ENCODE results near the gene MYO5B. TPM values are rescaled to one million over a fixed set of nuclear protein-coding genes. Genes with fewer than 3 reads are reported as not detected.
A peak's percentile ranks its signal among the peaks of the same experiment; 100 is the strongest.

MYO5B gene
- total and polyA plus RNA-seq, 4 donors = 0.92 to 20.3 (median 2.9) TPM

GRCh38 chr18:49859021-49859359 is 336.0 kb downstream of the MYO5B start:
- intact Hi-C loops (cut with DNase I) = loop anchor here (2.0 to 5.0 kb wide), 2 partner anchors 297 to 348 kb away; partner anchors contain the start of gene LIPG (in 1 of the 2)
- ATAC-seq (ENCODE audit: low FRiP score) (no peak), DNase-seq (no peak)
- Histone ChIP-seq H3K4me1 (ENCODE audit: control insufficient read depth in 1 of 2, insufficient read depth in 2 of 2, low read length in 2 of 2) (no peaks in the 10 kb centered on the region), H3K4me3 (ENCODE audit: low read length in 2 of 2) (no peak overlapping the region), H3K27ac (ENCODE audit: low read depth in 1 of 2, low read length in 2 of 2) (no peak overlapping the region), H3K36me3 (ENCODE audit: control insufficient read depth in 1 of 2, insufficient read depth in 2 of 2, low read length in 1 of 2) (no peaks in the 10 kb centered on the region), H3K9me3 (ENCODE audit: control insufficient read depth, low read length) (no peaks in the 10 kb centered on the region), H3K27me3 (ENCODE audit: control insufficient read depth in 1 of 2, insufficient read depth in 2 of 2, low read length in 1 of 2) (no peaks in the 10 kb centered on the region)
- WGBS, 2 donors = 65 to 67% methylated on average over 6 of the region's 6 CpGs

DNA sequence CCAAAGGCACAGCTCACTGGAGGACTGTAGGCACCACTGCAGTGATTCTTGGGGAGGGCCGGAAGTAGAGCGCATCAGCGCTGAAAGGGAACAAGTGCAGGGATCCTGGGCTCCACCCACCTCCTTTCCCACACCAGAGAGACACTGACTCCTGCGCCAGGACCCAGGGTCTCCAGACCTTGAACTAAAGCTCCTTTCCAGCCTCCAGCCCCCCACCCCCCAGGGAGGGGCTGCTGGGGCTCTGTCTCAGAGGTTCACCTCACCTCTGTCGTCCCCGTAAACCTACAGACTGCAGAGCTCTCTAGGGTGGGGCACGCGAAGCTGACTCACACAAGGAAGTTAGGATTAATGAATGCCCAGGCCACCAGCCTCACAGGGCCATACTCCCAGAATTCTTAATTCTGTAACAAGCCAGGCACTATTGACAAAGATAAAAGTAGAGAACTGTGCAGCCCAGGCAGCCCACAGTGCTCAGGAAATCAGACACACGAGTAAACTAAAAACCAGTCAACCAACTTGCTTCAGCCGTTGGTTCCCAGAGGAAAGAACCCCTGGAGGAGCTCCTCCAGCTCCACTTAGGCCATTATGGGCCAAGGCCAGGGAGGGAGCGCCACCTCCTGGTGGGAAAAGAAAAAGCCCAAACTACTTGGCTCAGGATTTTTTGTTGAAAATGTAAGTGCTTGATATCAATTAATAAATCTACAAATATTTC is 336.5 kb downstream of the MYO5B start:
- H3K36me3 ChIP-seq (ENCODE audit: control insufficient read depth in 1 of 2, insufficient read depth in 2 of 2, low read length in 1 of 2) = no peaks in the 10 kb centered on the region
- H3K4me1 ChIP-seq (ENCODE audit: control insufficient read depth in 1 of 2, insufficient read depth in 2 of 2, low read length in 2 of 2) = no peaks in the 10 kb centered on the region
- intact Hi-C loops (cut with DNase I) = loop anchor here (2.0 to 5.0 kb wide), 2 partner anchors 296 to 348 kb away; partner anchors contain the start of gene LIPG (in 1 of the 2)
- peak in 1 of 2 donors; percentile 84 for DNase-seq
- no peak overlapping the region for H3K27ac ChIP-seq (ENCODE audit: low read depth in 1 of 2, low read length in 2 of 2)
- no peak overlapping the region for H3K4me3 ChIP-seq (ENCODE audit: low read length in 2 of 2)
- H3K27me3 ChIP-seq (ENCODE audit: control insufficient read depth in 1 of 2, insufficient read depth in 2 of 2, low read length in 1 of 2) = no peaks in the 10 kb centered on the region
- WGBS, 2 donors = 62 to 64% methylated on average over 11 of the region's 11 CpGs
- no peak for ATAC-seq (ENCODE audit: low FRiP score)
- no peaks in the 10 kb centered on the region for H3K9me3 ChIP-seq (ENCODE audit: control insufficient read depth, low read length)

DNA sequence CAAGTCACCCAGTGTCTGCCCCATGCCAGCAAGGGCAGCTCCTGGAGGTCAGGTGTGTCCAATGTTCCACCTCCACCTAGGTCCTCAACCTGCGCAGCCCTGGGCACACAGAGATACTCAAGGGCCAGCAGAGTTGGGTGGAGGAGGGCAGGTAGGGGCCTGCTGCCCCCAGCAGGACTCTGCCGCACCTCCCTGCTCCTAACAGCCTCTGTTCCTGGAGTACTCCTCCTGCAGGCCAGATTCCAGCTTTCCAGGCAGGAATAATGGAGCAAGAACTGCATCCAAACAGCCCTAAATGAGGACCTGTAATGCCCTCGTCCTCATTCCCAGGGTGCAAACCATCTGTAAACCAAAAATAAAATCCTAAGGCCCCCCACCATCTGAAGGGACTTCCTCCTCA is 337.2 kb downstream of the MYO5B start:
- Histone ChIP-seq H3K4me3 (ENCODE audit: low read length in 2 of 2) (no peak overlapping the region), H3K36me3 (ENCODE audit: control insufficient read depth in 1 of 2, insufficient read depth in 2 of 2, low read length in 1 of 2) (no peaks in the 10 kb centered on the region), H3K27ac (ENCODE audit: low read depth in 1 of 2, low read length in 2 of 2) (no peak overlapping the region), H3K4me1 (ENCODE audit: control insufficient read depth in 1 of 2, insufficient read depth in 2 of 2, low read length in 2 of 2) (no peaks in the 10 kb centered on the region), H3K27me3 (ENCODE audit: control insufficient read depth in 1 of 2, insufficient read depth in 2 of 2, low read length in 1 of 2) (no peaks in the 10 kb centered on the region), H3K9me3 (ENCODE audit: control insufficient read depth, low read length) (no peaks in the 10 kb centered on the region)
- no peak for ATAC-seq (ENCODE audit: low FRiP score)
- 86 to 87% methylated on average over 2 to 3 of the region's 3 CpGs for WGBS, 2 donors
- no peak for DNase-seq
- intact Hi-C loops (cut with DNase I) = loop anchor here (2.0 to 5.0 kb wide), 2 partner anchors 295 to 347 kb away; partner anchors contain the start of gene LIPG (in 1 of the 2)

GRCh38 chr18:49856496-49856895 is 338.5 kb downstream of the MYO5B start:
- Histone ChIP-seq H3K9me3 (ENCODE audit: control insufficient read depth, low read length) (no peaks in the 10 kb centered on the region), H3K27me3 (ENCODE audit: control insufficient read depth in 1 of 2, insufficient read depth in 2 of 2, low read length in 1 of 2) (no peaks in the 10 kb centered on the region), H3K4me1 (ENCODE audit: control insufficient read depth in 1 of 2, insufficient read depth in 2 of 2, low read length in 2 of 2) (no peaks in the 10 kb centered on the region), H3K36me3 (ENCODE audit: control insufficient read depth in 1 of 2, insufficient read depth in 2 of 2, low read length in 1 of 2) (no peaks in the 10 kb centered on the region), H3K27ac (ENCODE audit: low read depth in 1 of 2, low read length in 2 of 2) (no peak overlapping the region), H3K4me3 (ENCODE audit: low read length in 2 of 2) (no peak overlapping the region)
- 90% methylated on average over 6 of the region's 6 CpGs for WGBS, 2 donors
- DNase-seq = no peak
- intact Hi-C loops (cut with DNase I) = loop anchor here in 1 of 2 donors (5.0 kb wide), 1 partner anchor 294 kb away; the partner anchor contains the start of gene LIPG
- ATAC-seq (ENCODE audit: low FRiP score) = no peak

DNA sequence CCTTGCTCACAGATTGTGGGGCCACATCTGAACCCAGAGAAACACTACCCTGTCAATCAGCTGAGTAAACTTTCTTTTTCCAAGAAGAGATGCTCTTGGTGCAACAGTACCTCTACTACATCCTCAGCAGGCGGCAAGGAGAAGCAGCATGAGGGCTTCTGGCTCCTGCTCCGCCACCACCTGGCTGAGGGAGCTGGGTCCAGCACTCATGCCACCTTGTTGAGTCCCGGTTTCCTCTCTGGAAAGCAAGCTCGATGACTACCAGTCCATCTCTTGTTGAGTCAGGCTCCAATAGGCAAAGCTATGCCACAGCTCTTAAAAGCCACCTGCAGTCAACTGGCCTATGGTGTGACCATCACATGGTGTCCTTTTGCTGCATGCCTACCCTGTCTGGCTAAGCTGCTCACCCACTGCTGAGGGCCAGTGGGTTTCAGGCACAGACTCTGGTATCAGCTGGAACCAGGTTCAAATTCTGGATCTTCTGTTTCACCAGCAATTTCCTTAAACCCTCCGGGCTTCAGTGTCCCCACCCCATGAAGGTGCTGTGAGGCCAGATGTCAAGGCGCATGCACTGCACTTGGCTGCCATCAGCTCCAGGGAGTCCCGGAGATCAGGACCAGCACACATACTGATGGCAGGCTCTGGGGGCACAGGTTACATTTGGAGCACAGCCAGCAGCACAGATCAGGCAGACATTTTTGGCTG is 339.1 kb downstream of the MYO5B start:
- Histone ChIP-seq H3K4me3 (ENCODE audit: low read length in 2 of 2) (no peak overlapping the region), H3K27me3 (ENCODE audit: control insufficient read depth in 1 of 2, insufficient read depth in 2 of 2, low read length in 1 of 2) (no peaks in the 10 kb centered on the region), H3K36me3 (ENCODE audit: control insufficient read depth in 1 of 2, insufficient read depth in 2 of 2, low read length in 1 of 2) (no peaks in the 10 kb centered on the region), H3K27ac (ENCODE audit: low read depth in 1 of 2, low read length in 2 of 2) (no peak overlapping the region), H3K9me3 (ENCODE audit: control insufficient read depth, low read length) (no peaks in the 10 kb centered on the region), H3K4me1 (ENCODE audit: control insufficient read depth in 1 of 2, insufficient read depth in 2 of 2, low read length in 2 of 2) (no peaks in the 10 kb centered on the region)
- 90 to 92% methylated on average over 7 of the region's 7 CpGs for WGBS, 2 donors
- no peak for DNase-seq
- intact Hi-C loops (cut with DNase I) = loop anchor here in 1 of 2 donors (5.0 kb wide), 1 partner anchor 294 kb away; the partner anchor contains the start of gene LIPG
- ATAC-seq (ENCODE audit: low FRiP score) = no peak

DNA sequence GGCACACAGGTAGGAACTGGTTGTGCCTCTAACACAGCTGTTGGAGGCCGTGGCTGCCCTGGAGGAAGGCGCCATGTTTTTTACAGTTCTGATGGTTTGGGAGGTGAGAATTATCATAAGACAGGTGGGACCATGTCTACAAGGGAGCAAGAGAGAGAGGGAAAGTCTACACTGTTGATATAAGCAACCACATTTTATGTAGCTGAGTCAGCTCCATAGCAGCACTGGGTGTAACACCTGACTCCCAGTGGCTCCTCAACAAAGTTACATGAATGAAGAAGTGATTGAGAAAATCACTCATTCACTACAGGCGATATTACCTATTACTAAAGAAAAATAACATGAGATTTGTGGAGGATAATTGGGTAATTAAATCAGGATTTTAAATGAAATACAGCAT is 340.3 kb downstream of the MYO5B start:
- intact Hi-C loops (cut with DNase I) = loop anchor here in 1 of 2 donors (5.0 kb wide), 1 partner anchor 292 kb away; the partner anchor contains the start of gene LIPG
- WGBS, 2 donors = 95 to 97% methylated on average over 3 of the region's 3 CpGs
- H3K9me3 ChIP-seq (ENCODE audit: control insufficient read depth, low read length) = no peaks in the 10 kb centered on the region
- H3K4me3 ChIP-seq (ENCODE audit: low read length in 2 of 2) = no peak overlapping the region
- no peaks in the 10 kb centered on the region for H3K4me1 ChIP-seq (ENCODE audit: control insufficient read depth in 1 of 2, insufficient read depth in 2 of 2, low read length in 2 of 2)
- H3K36me3 ChIP-seq (ENCODE audit: control insufficient read depth in 1 of 2, insufficient read depth in 2 of 2, low read length in 1 of 2) = no peaks in the 10 kb centered on the region
- no peak overlapping the region for H3K27ac ChIP-seq (ENCODE audit: low read depth in 1 of 2, low read length in 2 of 2)
- no peak for ATAC-seq (ENCODE audit: low FRiP score)
- H3K27me3 ChIP-seq (ENCODE audit: control insufficient read depth in 1 of 2, insufficient read depth in 2 of 2, low read length in 1 of 2) = no peaks in the 10 kb centered on the region
- DNase-seq = no peak

GRCh38 chr18:49853436-49853835 is 341.5 kb downstream of the MYO5B start:
- WGBS, 2 donors = 85 to 90% methylated on average over 8 of the region's 8 CpGs
- intact Hi-C loops (cut with DNase I) = no loop called here
- Histone ChIP-seq H3K27me3 (ENCODE audit: control insufficient read depth in 1 of 2, insufficient read depth in 2 of 2, low read length in 1 of 2) (no peaks in the 10 kb centered on the region), H3K36me3 (ENCODE audit: control insufficient read depth in 1 of 2, insufficient read depth in 2 of 2, low read length in 1 of 2) (no peaks in the 10 kb centered on the region), H3K4me1 (ENCODE audit: control insufficient read depth in 1 of 2, insufficient read depth in 2 of 2, low read length in 2 of 2) (no peaks in the 10 kb centered on the region), H3K4me3 (ENCODE audit: low read length in 2 of 2) (no peak overlapping the region), H3K9me3 (ENCODE audit: control insufficient read depth, low read length) (no peaks in the 10 kb centered on the region), H3K27ac (ENCODE audit: low read depth in 1 of 2, low read length in 2 of 2) (no peak overlapping the region)
- ATAC-seq (ENCODE audit: low FRiP score) (no peak), DNase-seq (no peak)

- Histone ChIP-seq H3K4me1 (ENCODE audit: control insufficient read depth in 1 of 2, insufficient read depth in 2 of 2, low read length in 2 of 2) (no peaks in the 10 kb centered on the region), H3K27ac (ENCODE audit: low read depth in 1 of 2, low read length in 2 of 2) (no peak overlapping the region), H3K4me3 (ENCODE audit: low read length in 2 of 2) (no peak overlapping the region), H3K9me3 (ENCODE audit: control insufficient read depth, low read length) (no peaks in the 10 kb centered on the region), H3K36me3 (ENCODE audit: control insufficient read depth in 1 of 2, insufficient read depth in 2 of 2, low read length in 1 of 2) (no peaks in the 10 kb centered on the region), H3K27me3 (ENCODE audit: control insufficient read depth in 1 of 2, insufficient read depth in 2 of 2, low read length in 1 of 2) (no peaks in the 10 kb centered on the region)
- intact Hi-C loops (cut with DNase I) = no loop called here
- ATAC-seq (ENCODE audit: low FRiP score) (no peak), DNase-seq (no peak)
- 79 to 89% methylated on average over 7 of the region's 7 CpGs for WGBS, 2 donors
Observed at GRCh38 chr18:49853011-49853410, 341.9 kb downstream of the MYO5B start.
